ENCODE measurements around the gene RAET1E.
"Not testable (repeated sequence)": the region's sequence is repeated elsewhere in the genome, so short reads cannot be mapped to it uniquely, and the experiment has no call there.

Gene RAET1E

GRCh38 chr6:149859938-149860337 lies 38.0 kb downstream of the RAET1E start:
- DNase-seq, result no peak

- DNase-seq, result no peak
Measured at GRCh38 chr6:149859368-149859767, 38.5 kb downstream of the RAET1E start.

- DNase-seq, result no peak
Measured at GRCh38 chr6:149857541-149857940, 40.4 kb downstream of the RAET1E start.

- DNase-seq, result no peak
Measured at GRCh38 chr6:149856256-149856994, 41.5 kb downstream of the RAET1E start.

GRCh38 chr6:149855741-149856140 lies 42.2 kb downstream of the RAET1E start:
- no peak for DNase-seq

- no peak for DNase-seq
Measured at GRCh38 chr6:149855040-149855654, 42.8 kb downstream of the RAET1E start.

- DNase-seq, result no peak
Measured at GRCh38 chr6:149854532-149854931, 43.4 kb downstream of the RAET1E start.

GRCh38 chr6:149854017-149854416 lies 43.9 kb downstream of the RAET1E start:
- not testable (repeated sequence) for DNase-seq

- DNase-seq, result no peak
Measured at GRCh38 chr6:149852881-149853280, 45.0 kb downstream of the RAET1E start.

- DNase-seq, result no peak
Measured at GRCh38 chr6:149852180-149852579, 45.7 kb downstream of the RAET1E start.

GRCh38 chr6:149851461-149852110 lies 46.3 kb downstream of the RAET1E start:
- DNase-seq, result no peak

- not testable (repeated sequence) for DNase-seq
Measured at GRCh38 chr6:149848343-149848742, 49.6 kb downstream of the RAET1E start.
